ENCODE measurements around the gene MICAL1.

MICAL1 gene

GRCh38 chr6:109436041-109436440 lies 19.5 kb downstream of the MICAL1 start:
- Mint-ChIP-seq H3K27ac (no peak overlapping the region), H3K27me3 (no peaks in the 10 kb centered on the region), H3K4me3 (no peak overlapping the region), H3K4me1 (peaks cover 5% of the 10 kb centered on the region), H3K9me3 (no peaks in the 10 kb centered on the region), H3K36me3 (no peaks in the 10 kb centered on the region)

- Mint-ChIP-seq H3K4me3 (no peak overlapping the region), H3K27ac (no peak overlapping the region), H3K27me3 (no peaks in the 10 kb centered on the region), H3K36me3 (peaks cover 1% of the 10 kb centered on the region), H3K9me3 (no peaks in the 10 kb centered on the region), H3K4me1 (peaks cover under 1% of the 10 kb centered on the region)
Measured at GRCh38 chr6:109434456-109434855, 21.1 kb downstream of the MICAL1 start.

DNA sequence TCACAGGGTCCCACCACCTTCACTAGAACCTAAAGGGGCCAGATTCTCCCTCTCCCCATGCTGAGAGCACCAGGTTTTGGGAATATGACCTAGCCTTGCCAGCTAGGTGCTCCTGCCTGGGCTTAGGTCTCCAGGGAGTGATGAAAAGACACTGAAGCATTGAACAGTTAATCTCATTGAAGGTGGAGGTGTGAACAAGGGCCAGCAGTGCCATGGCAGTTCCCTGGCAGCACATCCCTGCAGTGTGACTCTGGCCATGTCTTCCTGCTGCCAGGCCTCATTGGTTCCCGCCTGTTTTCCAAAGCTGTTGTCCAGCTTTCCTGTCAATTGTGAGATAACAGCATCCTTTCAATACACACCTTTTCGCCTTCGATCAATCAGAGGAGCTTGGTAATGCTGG lies 26.1 kb downstream of the MICAL1 start:
- Mint-ChIP-seq H3K9me3 (no peaks in the 10 kb centered on the region), H3K4me1 (no peaks in the 10 kb centered on the region), H3K36me3 (peaks cover 1% of the 10 kb centered on the region), H3K27ac (no peak overlapping the region), H3K27me3 (no peaks in the 10 kb centered on the region), H3K4me3 (no peak overlapping the region)

DNA sequence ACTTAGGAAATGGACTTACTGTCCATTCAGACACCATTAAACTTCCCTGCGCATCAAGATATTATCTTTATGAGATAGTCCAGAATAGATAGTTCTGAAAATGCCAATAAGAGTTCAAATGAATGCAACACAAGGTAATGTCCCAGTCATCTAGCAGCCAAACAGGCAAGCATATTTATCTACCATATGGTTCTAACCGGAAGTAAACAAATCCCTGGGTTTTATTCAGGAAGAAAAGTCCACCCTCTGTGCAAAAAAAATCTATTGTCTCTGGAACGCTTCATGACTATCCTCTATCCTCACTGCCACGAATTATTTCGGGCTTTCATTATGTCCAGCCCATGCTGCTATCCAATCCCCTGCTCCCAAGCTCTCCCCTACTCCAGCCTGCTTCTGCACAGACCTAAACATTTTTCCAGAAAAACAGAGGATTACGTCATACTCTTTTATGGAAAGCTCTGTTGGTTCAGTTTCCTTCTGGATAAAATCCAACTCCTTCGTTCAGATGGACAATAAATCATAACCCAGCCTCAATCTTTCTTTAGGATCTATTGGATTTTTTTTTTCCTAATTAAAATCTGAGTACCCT lies 26.6 kb downstream of the MICAL1 start:
- Mint-ChIP-seq H3K27me3 (no peaks in the 10 kb centered on the region), H3K4me3 (no peak overlapping the region), H3K4me1 (no peaks in the 10 kb centered on the region), H3K36me3 (peaks cover 1% of the 10 kb centered on the region), H3K9me3 (no peaks in the 10 kb centered on the region), H3K27ac (no peak overlapping the region)

GRCh38 chr6:109424946-109425345 lies 30.6 kb downstream of the MICAL1 start:
- Mint-ChIP-seq H3K9me3 (no peaks in the 10 kb centered on the region), H3K36me3 (peaks cover 1% of the 10 kb centered on the region), H3K4me3 (no peak overlapping the region), H3K27ac (no peak overlapping the region), H3K4me1 (no peaks in the 10 kb centered on the region), H3K27me3 (no peaks in the 10 kb centered on the region)

DNA sequence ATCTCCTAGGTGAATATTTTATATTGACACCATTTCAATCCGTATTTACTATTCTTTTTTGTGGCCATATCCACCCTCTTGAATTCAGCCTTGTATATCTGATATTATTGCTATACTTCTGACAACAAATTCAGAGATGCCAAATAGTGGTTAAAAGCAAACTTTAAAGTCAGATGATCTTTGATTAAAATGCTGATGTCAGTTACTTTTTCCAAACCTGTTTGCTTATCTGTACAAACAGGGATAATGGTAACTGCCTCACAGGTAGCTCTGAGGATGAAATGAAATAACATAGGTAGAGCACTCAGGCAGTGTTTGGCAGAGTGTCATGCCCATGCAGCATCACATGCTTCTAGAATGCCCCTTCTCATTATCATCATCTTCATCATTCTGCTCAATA lies 34.4 kb downstream of the MICAL1 start:
- no peak overlapping the region for H3K27ac Mint-ChIP-seq
- no peaks in the 10 kb centered on the region for H3K9me3 Mint-ChIP-seq
- no peaks in the 10 kb centered on the region for H3K27me3 Mint-ChIP-seq
- no peaks in the 10 kb centered on the region for H3K36me3 Mint-ChIP-seq
- no peak overlapping the region for H3K4me3 Mint-ChIP-seq
- H3K4me1 Mint-ChIP-seq: no peaks in the 10 kb centered on the region

DNA sequence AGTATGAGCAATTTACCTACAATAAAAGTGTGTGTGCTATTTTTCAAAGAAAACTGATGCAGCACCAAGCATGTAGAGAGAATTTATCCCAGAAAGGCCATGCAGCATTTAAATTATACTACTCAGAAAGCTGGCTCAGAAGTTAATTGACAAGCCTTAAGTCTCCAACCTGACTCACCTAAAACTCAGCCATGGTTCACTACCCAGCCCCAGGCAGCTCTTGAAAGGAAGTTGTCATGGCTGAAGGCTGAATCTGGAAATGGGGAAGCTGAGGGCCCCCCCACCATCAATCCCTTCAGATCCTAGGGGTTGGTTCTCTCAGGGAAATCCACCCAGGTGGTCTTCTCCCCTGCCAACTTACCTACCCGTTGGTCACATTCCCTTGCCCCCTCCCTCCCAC lies 34.8 kb downstream of the MICAL1 start:
- no peak overlapping the region for H3K27ac Mint-ChIP-seq
- H3K4me1 Mint-ChIP-seq: no peaks in the 10 kb centered on the region
- no peaks in the 10 kb centered on the region for H3K36me3 Mint-ChIP-seq
- H3K27me3 Mint-ChIP-seq: no peaks in the 10 kb centered on the region
- H3K9me3 Mint-ChIP-seq: no peaks in the 10 kb centered on the region
- H3K4me3 Mint-ChIP-seq: no peak overlapping the region

- H3K36me3 Mint-ChIP-seq: no peaks in the 10 kb centered on the region
- no peak overlapping the region for H3K4me3 Mint-ChIP-seq
- no peaks in the 10 kb centered on the region for H3K27me3 Mint-ChIP-seq
- H3K4me1 Mint-ChIP-seq: no peaks in the 10 kb centered on the region
- no peak overlapping the region for H3K27ac Mint-ChIP-seq
- no peaks in the 10 kb centered on the region for H3K9me3 Mint-ChIP-seq
Measured at GRCh38 chr6:109417646-109418045, 37.9 kb downstream of the MICAL1 start.

- Mint-ChIP-seq H3K36me3 (no peaks in the 10 kb centered on the region), H3K27me3 (no peaks in the 10 kb centered on the region), H3K4me1 (no peaks in the 10 kb centered on the region), H3K4me3 (no peak overlapping the region), H3K9me3 (no peaks in the 10 kb centered on the region), H3K27ac (no peak overlapping the region)
Measured at GRCh38 chr6:109411034-109411433, 44.5 kb downstream of the MICAL1 start.

GRCh38 chr6:109406196-109406595 lies 49.4 kb downstream of the MICAL1 start:
- Mint-ChIP-seq H3K27ac (no peak overlapping the region), H3K27me3 (no peaks in the 10 kb centered on the region), H3K4me1 (no peaks in the 10 kb centered on the region), H3K36me3 (no peaks in the 10 kb centered on the region), H3K4me3 (no peak overlapping the region), H3K9me3 (no peaks in the 10 kb centered on the region)

GRCh38 chr6:109397020-109397419 lies 58.6 kb downstream of the MICAL1 start:
- no peaks in the 10 kb centered on the region for H3K4me1 Mint-ChIP-seq
- H3K4me3 Mint-ChIP-seq: no peak overlapping the region
- no peaks in the 10 kb centered on the region for H3K27me3 Mint-ChIP-seq
- H3K9me3 Mint-ChIP-seq: no peaks in the 10 kb centered on the region
- no peak overlapping the region for H3K27ac Mint-ChIP-seq
- peaks cover 2% of the 10 kb centered on the region for H3K36me3 Mint-ChIP-seq

GRCh38 chr6:109396046-109396718 lies 59.4 kb downstream of the MICAL1 start:
- Mint-ChIP-seq H3K27ac (no peak overlapping the region), H3K4me1 (no peaks in the 10 kb centered on the region)

More at GRCh38 chr6:109396046-109396718, 59.4 kb downstream of the MICAL1 start:
- H3K27me3 Mint-ChIP-seq: no peaks in the 10 kb centered on the region
- H3K36me3 Mint-ChIP-seq: peaks cover 2% of the 10 kb centered on the region
- no peaks in the 10 kb centered on the region for H3K9me3 Mint-ChIP-seq
- no peak overlapping the region for H3K4me3 Mint-ChIP-seq

Data from activated naive CD4-positive, alpha-beta T cell treated with anti-CD3 and anti-CD28 coated beads, Interleukin-2, amount 50 U/mL, for 24 hours (primary cell).